ENCODE results near the gene NLRC3.
"Not testable (repeated sequence)": the region's sequence is repeated elsewhere in the genome, so short reads cannot be mapped to it uniquely, and the experiment has no call there.

The NLRC3 gene

GRCh38 chr16:3577302-3577752, at the start of gene NLRC3:
NLRC3 (minus strand) TSS chr16:3577403; CDS start chr16:3565036, 12,367 bp downstream.
- Mint-ChIP-seq H3K9me3 (no peaks in the 10 kb centered on the region), H3K36me3 (peaks cover 44% of the 10 kb centered on the region), H3K4me1 (peaks cover 63% of the 10 kb centered on the region), H3K4me3 (peak within 1 kb of the TSS; percentile 99), H3K27ac (peak within 1 kb of the TSS; percentile 98)
- DNase-seq (ENCODE audit: low spot score in 2 of 2) (peak; percentile 27 to 73), ATAC-seq (peak; percentile 43)

- H3K36me3 Mint-ChIP-seq = no peaks in the 10 kb centered on the region
- H3K4me3 Mint-ChIP-seq = peak overlapping the region; percentile 23
- peaks cover 23% of the 10 kb centered on the region for H3K4me1 Mint-ChIP-seq
- H3K27ac Mint-ChIP-seq = peak overlapping the region; percentile 70
- peak; percentile 91 for ATAC-seq
- H3K9me3 Mint-ChIP-seq = no peaks in the 10 kb centered on the region
- DNase-seq (ENCODE audit: low spot score in 2 of 2) = no peak
Observed at GRCh38 chr16:3625911-3626732, 48.9 kb upstream of the NLRC3 start.

GRCh38 chr16:3625331-3625730, 48.1 kb upstream of the NLRC3 start:
- peak overlapping the region; percentile 70 for H3K27ac Mint-ChIP-seq
- H3K36me3 Mint-ChIP-seq = no peaks in the 10 kb centered on the region
- no peaks in the 10 kb centered on the region for H3K9me3 Mint-ChIP-seq
- ATAC-seq = no peak
- peaks cover 23% of the 10 kb centered on the region for H3K4me1 Mint-ChIP-seq
- H3K4me3 Mint-ChIP-seq = peak overlapping the region; percentile 23
- DNase-seq (ENCODE audit: low spot score in 2 of 2) = no peak

GRCh38 chr16:3623642-3624041, 46.4 kb upstream of the NLRC3 start:
- DNase-seq (ENCODE audit: low spot score in 2 of 2) (no peak), ATAC-seq (no peak)
- no peak overlapping the region for H3K27ac Mint-ChIP-seq
- no peak overlapping the region for H3K4me3 Mint-ChIP-seq
- H3K36me3 Mint-ChIP-seq = no peaks in the 10 kb centered on the region
- no peaks in the 10 kb centered on the region for H3K9me3 Mint-ChIP-seq
- H3K4me1 Mint-ChIP-seq = peaks cover 26% of the 10 kb centered on the region

GRCh38 chr16:3618769-3619141, 41.6 kb upstream of the NLRC3 start:
- DNase-seq (ENCODE audit: low spot score in 2 of 2) = no peak

GRCh38 chr16:3612510-3613466, 35.6 kb upstream of the NLRC3 start:
- Mint-ChIP-seq H3K36me3 (peaks cover 27% of the 10 kb centered on the region), H3K4me3 (peak overlapping the region; percentile 98), H3K27ac (peak overlapping the region; percentile 97), H3K9me3 (no peaks in the 10 kb centered on the region), H3K4me1 (peaks cover 48% of the 10 kb centered on the region)
- DNase-seq (ENCODE audit: low spot score in 2 of 2) = no peak
- no peak for ATAC-seq

More at GRCh38 chr16:3618769-3619141, 41.6 kb upstream of the NLRC3 start:
- no peak for ATAC-seq
- Mint-ChIP-seq H3K36me3 (no peaks in the 10 kb centered on the region), H3K27ac (no peak overlapping the region), H3K4me3 (no peak overlapping the region), H3K9me3 (no peaks in the 10 kb centered on the region), H3K4me1 (peaks cover 24% of the 10 kb centered on the region)

- H3K36me3 Mint-ChIP-seq = peaks cover 31% of the 10 kb centered on the region
- peaks cover 48% of the 10 kb centered on the region for H3K4me1 Mint-ChIP-seq
- no peaks in the 10 kb centered on the region for H3K9me3 Mint-ChIP-seq
- peak; percentile 95 to 96 for DNase-seq (ENCODE audit: low spot score in 2 of 2)
- H3K4me3 Mint-ChIP-seq = peak within 1 kb of the TSS; percentile 98
- peak; percentile 94 for ATAC-seq
- H3K27ac Mint-ChIP-seq = peak within 1 kb of the TSS; percentile 97
Observed at GRCh38 chr16:3611146-3611975, 34.2 kb upstream of the NLRC3 start, which contains the start of gene SLX4. SLX4 (minus strand) TSS chr16:3611606; CDS start chr16:3608964, 2,642 bp downstream.

- peak overlapping the region; percentile 97 for H3K27ac Mint-ChIP-seq
- no peaks in the 10 kb centered on the region for H3K9me3 Mint-ChIP-seq
- H3K4me3 Mint-ChIP-seq = peak overlapping the region; percentile 98
- peaks cover 48% of the 10 kb centered on the region for H3K4me1 Mint-ChIP-seq
- peaks cover 37% of the 10 kb centered on the region for H3K36me3 Mint-ChIP-seq
- no peak for ATAC-seq
- DNase-seq (ENCODE audit: low spot score in 2 of 2) = peak in 1 of 2 donors; percentile 55
Observed at GRCh38 chr16:3610698-3611145, 33.5 kb upstream of the NLRC3 start.

- ATAC-seq (no peak), DNase-seq (ENCODE audit: low spot score in 2 of 2) (no peak)
- Mint-ChIP-seq H3K4me1 (peaks cover 43% of the 10 kb centered on the region), H3K36me3 (peaks cover 44% of the 10 kb centered on the region), H3K4me3 (peak overlapping the region; percentile 98), H3K27ac (no peak overlapping the region), H3K9me3 (no peaks in the 10 kb centered on the region)
Observed at GRCh38 chr16:3609895-3610697, 32.9 kb upstream of the NLRC3 start.

- not testable (repeated sequence) for ATAC-seq; H3K9me3 Mint-ChIP-seq; DNase-seq (ENCODE audit: low spot score in 2 of 2); H3K4me3 Mint-ChIP-seq; H3K27ac Mint-ChIP-seq
- peaks cover 55% of the 10 kb centered on the region for H3K36me3 Mint-ChIP-seq
- H3K4me1 Mint-ChIP-seq = peaks cover 35% of the 10 kb centered on the region
Observed at GRCh38 chr16:3608976-3609375, 31.8 kb upstream of the NLRC3 start.

- H3K9me3 Mint-ChIP-seq = no peaks in the 10 kb centered on the region
- H3K4me1 Mint-ChIP-seq = peaks cover 27% of the 10 kb centered on the region
- H3K36me3 Mint-ChIP-seq = peaks cover 52% of the 10 kb centered on the region
- ATAC-seq = no peak
- H3K4me3 Mint-ChIP-seq = no peak overlapping the region
- no peak overlapping the region for H3K27ac Mint-ChIP-seq
- no peak for DNase-seq (ENCODE audit: low spot score in 2 of 2)
Observed at GRCh38 chr16:3608069-3608468, 30.9 kb upstream of the NLRC3 start.

- peaks cover 49% of the 10 kb centered on the region for H3K36me3 Mint-ChIP-seq
- peaks cover 23% of the 10 kb centered on the region for H3K4me1 Mint-ChIP-seq
- no peak overlapping the region for H3K27ac Mint-ChIP-seq
- no peak overlapping the region for H3K4me3 Mint-ChIP-seq
- H3K9me3 Mint-ChIP-seq = no peaks in the 10 kb centered on the region
- DNase-seq (ENCODE audit: low spot score in 2 of 2) (no peak), ATAC-seq (no peak)
Observed at GRCh38 chr16:3607634-3608033, 30.4 kb upstream of the NLRC3 start.

GRCh38 chr16:3607161-3607560, 30.0 kb upstream of the NLRC3 start:
- Mint-ChIP-seq H3K27ac (no peak overlapping the region), H3K4me1 (peaks cover 19% of the 10 kb centered on the region), H3K4me3 (no peak overlapping the region), H3K36me3 (peaks cover 49% of the 10 kb centered on the region), H3K9me3 (no peaks in the 10 kb centered on the region)
- no peak for DNase-seq (ENCODE audit: low spot score in 2 of 2)
- no peak for ATAC-seq

GRCh38 chr16:3606441-3606840, 29.2 kb upstream of the NLRC3 start:
- ATAC-seq = no peak
- H3K4me1 Mint-ChIP-seq = peaks cover 12% of the 10 kb centered on the region

More at GRCh38 chr16:3606441-3606840, 29.2 kb upstream of the NLRC3 start:
- Mint-ChIP-seq H3K4me3 (no peak overlapping the region), H3K36me3 (peaks cover 46% of the 10 kb centered on the region), H3K9me3 (no peaks in the 10 kb centered on the region), H3K27ac (no peak overlapping the region)
- DNase-seq (ENCODE audit: low spot score in 2 of 2) = no peak

Data from stimulated activated effector memory CD8-positive, alpha-beta T cell treated with anti-CD3 and anti-CD28 coated beads, Interleukin-12 subunit alpha, Interleukin-12 subunit beta, amount 100 ng/mL, for 72 hours (primary cell).